K562 (cell line): Measurements from ENCODE around the gene ING2. TPM values are rescaled to one million over a fixed set of nuclear protein-coding genes. Genes with fewer than 3 reads are reported as not detected.
A peak's percentile ranks its signal among the peaks of the same experiment; 100 is the strongest.

Experiments
- ARID2 ChIP-seq: fragments of 450-650 bp; IDR thresholded peaks from 2 replicates; pipeline ENCODE4 v1.6.1; 2017; ENCODE audit warnings: antibody characterized with exemption, mild to moderate bottlenecking
- ARID3B ChIP-seq: fragments of 250-450 bp; sonication (Bioruptor Pico); IDR thresholded peaks from 2 replicates; pipeline ENCODE4 v1.4.0; 2020; ENCODE audit warnings: borderline replicate concordance
- BMI1 ChIP-seq: fragments of 150-350 bp; IDR thresholded peaks from 2 replicates; pipeline ENCODE4 v1.6.1; 2014; ENCODE audit warnings: low read length
- CBX5 ChIP-seq: IDR thresholded peaks from 2 replicates; pipeline ENCODE4 v1.6.1; 2014; ENCODE audit warnings: low read depth, borderline replicate concordance
- CEBPG ChIP-seq, 3 experiments: fragments of 200-800 bp in 1 of 3; sonication (Bioruptor generic) in 1 of 3; sonication (generic) in 1 of 3; formaldehyde crosslinking in 1 of 3; IDR thresholded peaks in 2 of 3; conservative IDR thresholded peaks in 1 of 3; 2 replicates each; pipeline versions ENCODE4 v1.6.1 to v1.8.0; 2016 to 2022; ENCODE audit warnings: missing compliant biosample characterization in 2 of 3, missing genetic modification characterization in 2 of 3, mild to moderate bottlenecking in 1 of 3, missing genetic modification reagents in 1 of 3
- CHD1 ChIP-seq: fragments of 200-600 bp; sonication (generic); IDR thresholded peaks from one replicate; pipeline ENCODE4 v1.6.1; 2012; ENCODE audit warnings: mild to moderate bottlenecking, moderate library complexity, low read length, inconsistent platforms
- ELK1 ChIP-seq: sonication (generic); formaldehyde crosslinking; IDR thresholded peaks from 2 replicates; pipeline ENCODE4 v1.8.1; 2022; ENCODE audit warnings: missing genetic modification reagents
- HINFP ChIP-seq: fragments of 450-650 bp; conservative IDR thresholded peaks from 2 replicates; pipeline ENCODE4 v1.6.1; 2016; ENCODE audit warnings: missing genetic modification characterization, low read depth, mild to moderate bottlenecking, control low read depth, missing compliant biosample characterization
- ILK ChIP-seq: fragments of 450-650 bp; IDR thresholded peaks from 2 replicates; pipeline ENCODE4 v1.6.1; 2016; ENCODE audit warnings: missing genetic modification characterization, low read depth, mild to moderate bottlenecking, missing compliant biosample characterization, moderate library complexity, borderline replicate concordance
- MECOM ChIP-seq: fragments of 250-450 bp; sonication (Bioruptor Pico); IDR thresholded peaks from 2 replicates; pipeline ENCODE4 v1.8.0; 2022; ENCODE audit warnings: inconsistent platforms
- NCOA1 ChIP-seq: fragments of 450-650 bp; IDR thresholded peaks from 2 replicates; pipeline ENCODE4 v1.6.1; 2016; ENCODE audit warnings: low read depth
- NFIX ChIP-seq: fragments of 250-450 bp; sonication (Bioruptor Pico); IDR thresholded peaks from 2 replicates; pipeline ENCODE4 v1.4.0; 2020; ENCODE audit warnings: low read depth, mild to moderate bottlenecking, moderate library complexity
- NR1H2 ChIP-seq: sonication (generic); formaldehyde crosslinking; IDR thresholded peaks from 2 replicates; pipeline ENCODE4 v1.4.0; 2020; ENCODE audit warnings: mild to moderate bottlenecking, missing genetic modification reagents
- PCBP1 ChIP-seq: fragments of 200-400 bp; formaldehyde crosslinking; IDR thresholded peaks from 2 replicates; pipeline ENCODE4 v1.6.1; 2018; ENCODE audit warnings: mild to moderate bottlenecking, low read depth, low read length; ENCODE audit not compliant: poor library complexity, severe bottlenecking
- RBM39 ChIP-seq: fragments of 200-400 bp; formaldehyde crosslinking; optimal IDR thresholded peaks from 2 replicates; pipeline ENCODE3; 2018; ENCODE audit warnings: low read depth, low read length
- RHOXF2B ChIP-seq: fragments of 250-450 bp; sonication (Bioruptor Pico); conservative IDR thresholded peaks from 2 replicates; pipeline ENCODE4 v1.5.1; 2021
- SIN3B ChIP-seq: fragments of 450-650 bp; IDR thresholded peaks from 2 replicates; pipeline ENCODE4 v1.6.1; 2017; ENCODE audit warnings: low read depth, mild to moderate bottlenecking, moderate library complexity
- SREBF1 ChIP-seq: fragments of 150-350 bp; IDR thresholded peaks from 2 replicates; pipeline ENCODE4 v1.6.1; 2014; ENCODE audit warnings: antibody characterized with exemption, low read depth, low read length, borderline replicate concordance
- TBP ChIP-seq: optimal IDR thresholded peaks from 2 replicates; pipeline ENCODE3; 2011; ENCODE audit warnings: low read depth, low read length, improper control_type of control experiment
- ZBTB5 ChIP-seq: fragments of 450-650 bp; IDR thresholded peaks from 2 replicates; pipeline ENCODE4 v1.6.1; 2017; ENCODE audit warnings: antibody characterized with exemption
- ZNF212 ChIP-seq: fragments of 450-650 bp; formaldehyde crosslinking; IDR thresholded peaks from 2 replicates; pipeline ENCODE4 v1.4.0; 2020; ENCODE audit warnings: mild to moderate bottlenecking
- ZNF584 ChIP-seq: fragments of 200-800 bp; sonication (Bioruptor generic); IDR thresholded peaks from 2 replicates; pipeline ENCODE4 v1.6.1; 2016; ENCODE audit warnings: low read depth, mild to moderate bottlenecking, missing genetic modification characterization, missing compliant biosample characterization
- polyA plus RNA-seq, 8 experiments: library from polyadenylated mRNA; depleted of rRNA in 4 of 8; stranded (reverse) in 5 of 8; unstranded in 3 of 8; fragments of >200 nt; fragmentation: Nextera tagmentation in 2 of 8; fragmentation: Illumina TruSeq in 1 of 8; extraction: Ambion mirVana in 2 of 8; extraction: Trizol in 1 of 8; gene quantifications; 2 replicates each; pipeline versions ENCODE4 v1.2.1 to v1.2.3, GENCODE V29; 2011 to 2014; ENCODE audit warnings: inconsistent platforms in 1 of 8, missing spikeins in 1 of 8
- total RNA-seq, 7 experiments: library from RNA; depleted of rRNA in 6 of 7; stranded (reverse); fragments of >200 nt in 6 of 7; fragmentation: Illumina TruSeq in 2 of 7; extraction: Trizol in 2 of 7; gene quantifications; 2 replicates each; pipeline versions ENCODE4 v1.2.1 to v1.2.3, GENCODE V29; 2011 to 2021; ENCODE audit warnings: low replicate concordance in 1 of 7

ING2 gene
- total and polyA plus RNA-seq, 9 of the 15 experiments (the other 6 are each of a cell fraction or from before 2014, with no cell fraction given) = 2.9 to 21.4 (median 12.4) TPM

- TF ChIP-seq ZBTB5 (no peak), MECOM (CRISPR knock-in tag) (no peak), ZNF212 (CRISPR knock-in tag) (no peak), CHD1 (no peak), ZNF584 (no peak), PCBP1 (peak; percentile 42), BMI1 (no peak), SIN3B (peak; percentile 70), ELK1 (CRISPR knock-in tag) (no peak), CEBPG (CRISPR knock-in tag; IDR thresholded peaks at IDR 0.05) (0 out of 2 replicates have a peak, but pooled peaks have one; percentile 9), CEBPG (tag; conservative IDR thresholded peaks at IDR 0.05 in 1 of 2, IDR thresholded peaks at IDR 0.05 in 1 of 2) (no peak), ARID3B (no peak), TBP (peak; percentile 86), RBM39 (no peak), ILK (no peak), ARID2 (no peak), CBX5 (no peak), SREBF1 (no peak), HINFP (no peak), NR1H2 (CRISPR knock-in tag) (0 out of 2 replicates have a peak, but pooled peaks have one; percentile 38), NCOA1 (no peak; the same call in 1 of the 2 replicates), NFIX (CRISPR knock-in tag) (no peak), RHOXF2B (CRISPR knock-in tag) (no peak)
Observed at GRCh38 chr4:183504064-183504929, 561 bp upstream of the ING2 start (continued).
